PC-3 (cell line): ENCODE data around the gene PTTG2.

Experiments used
- EZH2 ChIP-seq: fragments of 300-600 bp; sonication (generic); IDR thresholded peaks from one replicate; pipeline ENCODE4 v1.6.1; 2017; ENCODE audit warnings: antibody characterized with exemption, mild to moderate bottlenecking, low read length; ENCODE audit not compliant: unreplicated experiment
- EZH2phosphoT487 ChIP-seq: fragments of 300-600 bp; sonication (generic); IDR thresholded peaks from 2 replicates; pipeline ENCODE4 v1.6.1; 2018; ENCODE audit warnings: mild to moderate bottlenecking, antibody characterized with exemption, low read length, borderline replicate concordance
- TF ChIP-seq, protein P1 (sequence below): fragments of 300-600 bp; sonication (generic); conservative IDR thresholded peaks from 2 replicates; pipeline ENCODE4 v1.5.1; 2017; ENCODE audit warnings: antibody characterized with exemption, low read depth, mild to moderate bottlenecking, low read length

DNA sequence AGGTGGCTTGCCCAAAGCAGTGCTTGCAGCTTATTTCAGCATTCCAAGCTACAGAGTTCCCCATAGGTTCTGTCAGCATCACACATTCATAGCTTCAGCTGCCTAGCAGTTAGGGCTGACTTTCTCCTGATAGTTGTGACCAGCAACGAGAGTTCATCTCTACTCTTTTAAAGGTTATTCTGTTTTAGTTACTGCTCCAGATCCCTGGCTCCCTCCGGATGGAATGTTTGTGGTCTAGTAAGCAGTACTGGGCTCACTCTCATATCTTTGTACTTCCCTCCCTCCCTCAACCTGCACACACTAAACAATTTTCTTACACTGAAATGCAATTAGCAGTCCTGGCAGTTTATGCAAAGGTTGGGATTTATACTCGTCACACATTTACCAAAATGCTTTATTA lies 43.9 kb downstream of the PTTG2 start:
- TF ChIP-seq EZH2phosphoT487 (no peak), EZH2 (no peak)
- TF ChIP-seq, protein P1, sequence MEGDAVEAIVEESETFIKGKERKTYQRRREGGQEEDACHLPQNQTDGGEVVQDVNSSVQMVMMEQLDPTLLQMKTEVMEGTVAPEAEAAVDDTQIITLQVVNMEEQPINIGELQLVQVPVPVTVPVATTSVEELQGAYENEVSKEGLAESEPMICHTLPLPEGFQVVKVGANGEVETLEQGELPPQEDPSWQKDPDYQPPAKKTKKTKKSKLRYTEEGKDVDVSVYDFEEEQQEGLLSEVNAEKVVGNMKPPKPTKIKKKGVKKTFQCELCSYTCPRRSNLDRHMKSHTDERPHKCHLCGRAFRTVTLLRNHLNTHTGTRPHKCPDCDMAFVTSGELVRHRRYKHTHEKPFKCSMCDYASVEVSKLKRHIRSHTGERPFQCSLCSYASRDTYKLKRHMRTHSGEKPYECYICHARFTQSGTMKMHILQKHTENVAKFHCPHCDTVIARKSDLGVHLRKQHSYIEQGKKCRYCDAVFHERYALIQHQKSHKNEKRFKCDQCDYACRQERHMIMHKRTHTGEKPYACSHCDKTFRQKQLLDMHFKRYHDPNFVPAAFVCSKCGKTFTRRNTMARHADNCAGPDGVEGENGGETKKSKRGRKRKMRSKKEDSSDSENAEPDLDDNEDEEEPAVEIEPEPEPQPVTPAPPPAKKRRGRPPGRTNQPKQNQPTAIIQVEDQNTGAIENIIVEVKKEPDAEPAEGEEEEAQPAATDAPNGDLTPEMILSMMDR, result no peak
